Left ventricle myocardium superior (tissue), 1 donor: Measurements from ENCODE around the gene LSM3. TPM values are rescaled to one million over a fixed set of nuclear protein-coding genes. Genes with fewer than 3 reads are reported as not detected.

Experiments used
- ATAC-seq: fragments of 200-7000 bp; cut with Tn5 transposase; one replicate; pipeline ENCODE4 v1.9.1; 2020; ENCODE audit warnings: mild to moderate bottlenecking, moderate library complexity
- DNase-seq: peaks from one replicate; pipeline ENCODE4 v3.0.0-alpha.2; 2020
- intact Hi-C: fragments of 100-400 bp; cut with micrococcal nuclease; formaldehyde crosslinking; loops from one replicate; pipeline ENCODE4 v1.11.0; 2022
- total RNA-seq: library from RNA; stranded (reverse); fragmentation: NEBNext Ultra II Directional; extraction: Animal tissue kit (Norgen Biotek cat#: 25700); gene quantifications from one replicate; pipeline ENCODE4 v1.2.1, GENCODE V29; 2021
- donor health status: DM: no; HTN: yes; CAD: no; lungs with severe emphysema.

The LSM3 gene
- total RNA-seq, 1 donor from 2014 or later, result 15.7 TPM

DNA sequence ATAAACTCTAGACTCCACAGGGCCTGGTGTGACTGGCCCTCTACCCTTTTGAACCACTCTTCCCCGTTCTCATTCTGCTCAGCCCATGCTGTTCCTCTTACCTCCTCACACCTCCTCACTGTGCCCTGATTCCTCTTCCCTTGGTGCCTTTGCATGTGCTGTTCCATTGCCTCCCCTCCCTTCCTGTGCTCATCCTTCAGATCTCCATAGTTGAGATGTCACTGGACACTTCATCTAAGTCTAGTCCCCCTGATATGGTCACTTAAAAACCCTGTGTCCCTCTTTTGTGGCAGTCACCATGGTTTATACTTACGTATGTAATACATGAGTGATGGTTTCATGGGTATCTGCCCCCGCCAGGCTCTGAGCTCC, 69.8 kb downstream of the LSM3 start:
- ATAC-seq (no peak), DNase-seq (no peak)
- intact Hi-C loops, result no loop called here

DNA sequence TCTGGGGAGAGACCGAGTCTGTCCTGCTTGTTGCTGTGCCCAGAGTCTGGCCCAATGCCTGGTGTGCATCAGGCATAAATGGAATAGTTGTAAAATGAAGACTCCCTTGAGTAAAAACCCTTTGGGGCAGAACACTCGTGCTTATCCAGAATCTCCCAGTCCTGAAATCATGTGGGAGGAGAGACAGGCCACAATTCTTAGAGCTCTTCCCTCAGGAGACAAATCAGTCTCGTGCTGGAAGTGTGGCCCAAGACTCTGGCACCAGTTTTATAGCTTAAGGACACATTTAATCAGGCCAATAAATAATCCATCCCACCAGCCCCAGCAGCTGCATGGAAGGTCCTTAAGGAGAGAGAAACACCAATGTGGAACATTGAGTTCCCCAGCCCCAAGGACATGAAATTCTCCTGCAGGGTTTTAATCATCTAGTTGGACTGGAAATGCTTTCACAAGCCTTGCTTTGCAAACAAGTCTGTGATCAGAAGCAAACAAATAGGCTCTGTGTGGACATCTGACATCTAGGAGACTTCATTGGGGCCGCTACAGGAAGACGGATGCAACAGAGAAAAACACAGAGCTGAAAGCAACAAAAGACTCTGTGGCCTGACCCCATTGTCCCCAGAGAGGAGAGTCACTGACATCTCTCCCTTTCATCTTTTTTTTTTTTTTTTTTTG, 70.4 kb downstream of the LSM3 start:
- ATAC-seq (peak; percentile 82), DNase-seq (no peak)
- intact Hi-C loops, result no loop called here

Other genes with a start within 250 kb of the LSM3 start
- gene CHCHD4, start 53.9 kb upstream of the LSM3 start, total RNA-seq, result 36.8 TPM
- gene TMEM43, start 53.8 kb upstream of the LSM3 start, total RNA-seq, result 29.5 TPM
- 7.9 TPM for gene XPC, start 216 bp upstream of the LSM3 start, total RNA-seq
- 14.1 TPM for gene SLC6A6, start 223.8 kb downstream of the LSM3 start, total RNA-seq